Liver (tissue), 9 donors: ENCODE measurements around the gene OSBPL10. TPM values are rescaled to one million over a fixed set of nuclear protein-coding genes. Genes with fewer than 3 reads are reported as not detected.

Experiments
- DNase-seq: peaks from one replicate; pipeline ENCODE4 v3.0.0-alpha.2; 2017; ENCODE audit warnings: low spot score
- H3K27ac ChIP-seq, 2 donors: one replicate each; pipeline ENCODE4 v1.7.0; 2013; ENCODE audit warnings: inconsistent platforms in 2 of 2, low read length in 2 of 2, control low read depth in 1 of 2, low read depth in 1 of 2, mild to moderate bottlenecking in 1 of 2
- H3K27me3 ChIP-seq, 4 donors: one replicate each; pipeline versions ENCODE4 v1.6.1 to v1.7.0; 2013; ENCODE audit warnings: low read length in 3 of 4, inconsistent platforms in 1 of 4, mild to moderate bottlenecking in 1 of 4, moderate library complexity in 1 of 4; ENCODE audit not compliant: control insufficient read depth in 4 of 4, insufficient read depth in 4 of 4
- H3K36me3 ChIP-seq, 4 donors: one replicate each; pipeline versions ENCODE4 v1.6.1 to v1.7.0; 2013; ENCODE audit warnings: low read length in 3 of 4, mild to moderate bottlenecking in 3 of 4, low read depth in 1 of 4, moderate library complexity in 1 of 4; ENCODE audit not compliant: control insufficient read depth in 4 of 4, insufficient read depth in 3 of 4
- H3K4me1 ChIP-seq, 4 donors: one replicate each; pipeline versions ENCODE4 v1.6.1 to v1.7.0; 2013; ENCODE audit warnings: low read length in 3 of 4, mild to moderate bottlenecking in 3 of 4, moderate library complexity in 1 of 4; ENCODE audit not compliant: control insufficient read depth in 4 of 4, insufficient read depth in 4 of 4
- H3K4me3 ChIP-seq, 3 donors: one replicate each; pipeline versions ENCODE4 v1.6.1 to v1.7.0; 2013; ENCODE audit warnings: low read length in 3 of 3, control low read depth in 1 of 3, low read depth in 1 of 3, mild to moderate bottlenecking in 1 of 3
- H3K9ac ChIP-seq, 2 donors: one replicate each; pipeline ENCODE4 v1.7.0; 2013; ENCODE audit warnings: low read length in 2 of 2, mild to moderate bottlenecking in 2 of 2, moderate library complexity in 2 of 2, control low read depth in 1 of 2, low read depth in 1 of 2
- H3K9me3 ChIP-seq, 4 donors: one replicate each; pipeline versions ENCODE4 v1.6.1 to v1.7.0; 2013; ENCODE audit warnings: low read length in 3 of 4; ENCODE audit not compliant: control insufficient read depth in 4 of 4
- CTCF ChIP-seq: fragments of 150-350 bp; IDR thresholded peaks from 2 replicates; pipeline ENCODE4 v1.5.1; 2017; ENCODE audit warnings: improper control_type of control experiment, low read depth, low read length; ENCODE audit not compliant: missing input control
- EGR1 ChIP-seq, 2 donors: IDR thresholded peaks; 2 replicates each; pipeline ENCODE4 v1.6.1; 2016 to 2018; ENCODE audit warnings: antibody characterized with exemption in 2 of 2, low read depth in 2 of 2
- FOXA2 ChIP-seq: IDR thresholded peaks from 2 replicates; pipeline ENCODE4 v1.6.1; 2016; ENCODE audit warnings: antibody characterized with exemption
- GABPA ChIP-seq, 2 donors: IDR thresholded peaks in 1 of 2; conservative IDR thresholded peaks in 1 of 2; 2 replicates each; pipeline ENCODE4 v1.6.1; 2016; ENCODE audit warnings: antibody characterized with exemption in 2 of 2, mild to moderate bottlenecking in 1 of 2, moderate library complexity in 1 of 2
- HNF4A ChIP-seq, 2 donors: conservative IDR thresholded peaks; 2 replicates each; pipeline ENCODE4 v1.6.1; 2016; ENCODE audit warnings: antibody characterized with exemption in 2 of 2, mild to moderate bottlenecking in 2 of 2
- HNF4G ChIP-seq: IDR thresholded peaks from 2 replicates; pipeline ENCODE4 v1.6.1; 2016; ENCODE audit warnings: antibody characterized with exemption
- JUND ChIP-seq, 2 donors: IDR thresholded peaks; 2 replicates each; pipeline ENCODE4 v1.6.1; 2016; ENCODE audit warnings: antibody characterized with exemption in 2 of 2
- MAX ChIP-seq: IDR thresholded peaks from 2 replicates; pipeline ENCODE4 v1.6.1; 2016; ENCODE audit warnings: antibody characterized with exemption
- NR2F2 ChIP-seq: IDR thresholded peaks from 2 replicates; pipeline ENCODE4 v1.6.1; 2016; ENCODE audit warnings: antibody characterized with exemption
- RAD21 ChIP-seq, 2 donors: IDR thresholded peaks; 2 replicates each; pipeline ENCODE4 v1.6.1; 2016; ENCODE audit warnings: antibody characterized with exemption in 2 of 2, mild to moderate bottlenecking in 2 of 2
- REST ChIP-seq: IDR thresholded peaks from 2 replicates; pipeline ENCODE4 v1.6.1; 2016; ENCODE audit warnings: antibody characterized with exemption, mild to moderate bottlenecking
- RXRA ChIP-seq, 2 donors: IDR thresholded peaks; 2 replicates each; pipeline ENCODE4 v1.6.1; 2017 to 2018; ENCODE audit warnings: antibody characterized with exemption in 2 of 2, mild to moderate bottlenecking in 1 of 2
- SP1 ChIP-seq: IDR thresholded peaks from 2 replicates; pipeline ENCODE4 v1.6.1; 2018; ENCODE audit warnings: antibody characterized with exemption, mild to moderate bottlenecking
- TAF1 ChIP-seq: conservative IDR thresholded peaks from 2 replicates; pipeline ENCODE4 v1.6.1; 2016; ENCODE audit warnings: antibody characterized with exemption, mild to moderate bottlenecking
- YY1 ChIP-seq: IDR thresholded peaks from 2 replicates; pipeline ENCODE4 v1.6.1; 2016; ENCODE audit warnings: antibody characterized with exemption, mild to moderate bottlenecking
- ZBTB33 ChIP-seq: IDR thresholded peaks from 2 replicates; pipeline ENCODE4 v1.6.1; 2016; ENCODE audit warnings: antibody characterized with exemption
- WGBS: extraction: QIAGEN DNeasy Blood & Tissue Kit; methylation state at CpG from one replicate; pipeline ENCODE4 v1.1.7; 2013; 5-methylcytosine and 5-hydroxymethylcytosine counted together
- polyA plus RNA-seq, 2 donors: library from polyadenylated mRNA; stranded (reverse) in 1 of 2; unstranded in 1 of 2; fragments of 200-250 nt in 1 of 2; fragments of >200 nt in 1 of 2; fragmentation: Nextera tagmentation in 1 of 2; extraction: Ambion mirVana in 1 of 2; gene quantifications; one replicate each; pipeline versions ENCODE4 v1.2.1 to v1.2.3, GENCODE V29; 2013 to 2015
- total RNA-seq, 2 donors: library from RNA; depleted of rRNA; stranded (reverse); fragments of >200 nt; gene quantifications; one replicate each; pipeline ENCODE4 v1.2.3, GENCODE V29; 2014
- donor health status: healthy.
- donor health status: healthy.
- donor health status: healthy.
- donor health status: healthy.
- donor health status: healthy.

OSBPL10 gene
- total and polyA plus RNA-seq, 4 donors = 0.75 to 4.0 (median 1.7) TPM

- TF ChIP-seq CTCF = no peak
These were observed 6.1 kb downstream of the OSBPL10 start (continued) for GRCh38 chr3:31974964-31975363.

- Histone ChIP-seq H3K27me3 (peaks cover 0 to 8% (median 3%) of the 10 kb centered on the region in 4 donors), H3K4me3 (no peak overlapping the region), H3K4me1 (no peaks in the 10 kb centered on the region), H3K9me3 (no peaks in the 10 kb centered on the region), H3K9ac (no peak overlapping the region), H3K36me3 (no peaks in the 10 kb centered on the region), H3K27ac (no peak overlapping the region)
- whole genome bisulfite sequencing = 47% methylated on average over 5 of the region's 5 CpGs
- no peak for DNase-seq
- peak; percentile 41 for TF ChIP-seq NR2F2
- no peak for TF ChIP-seq EGR1 (IDR thresholded peaks at IDR 0.05; ENCODE audit: low read depth in 2 of 2)
- no peak for TF ChIP-seq HNF4G
These were observed 6.6 kb downstream of the OSBPL10 start for GRCh38 chr3:31974471-31974870.

GRCh38 chr3:31973837-31974236 lies 7.2 kb downstream of the OSBPL10 start:
- TF ChIP-seq FOXA2 (no peak), MAX (no peak), RXRA (IDR thresholded peaks at IDR 0.05) (no peak), SP1 (no peak), RAD21 (IDR thresholded peaks at IDR 0.05) (no peak), HNF4G (no peak), YY1 (no peak), NR2F2 (no peak), CTCF (no peak), ZBTB33 (no peak), REST (no peak), JUND (IDR thresholded peaks at IDR 0.05) (no peak), GABPA (IDR thresholded peaks at IDR 0.05 in 1 of 2, conservative IDR thresholded peaks at IDR 0.05 in 1 of 2) (no peak), HNF4A (conservative IDR thresholded peaks at IDR 0.05) (no peak), TAF1 (no peak)
- no peaks in the 10 kb centered on the region for H3K4me1 ChIP-seq
- H3K9me3 ChIP-seq = no peaks in the 10 kb centered on the region
- H3K27ac ChIP-seq = no peak overlapping the region
- H3K9ac ChIP-seq = no peak overlapping the region
- 92% methylated on average over 5 of the region's 5 CpGs for WGBS
- no peak for DNase-seq
- H3K36me3 ChIP-seq = no peaks in the 10 kb centered on the region
- no peak overlapping the region for H3K4me3 ChIP-seq
- H3K27me3 ChIP-seq = peaks cover 0 to 8% (median 2%) of the 10 kb centered on the region in 4 donors
